GM20000 (cell line): ENCODE results near the gene PHF21A.

ENCODE experiments used
- DNase-seq: peaks from one replicate; pipeline ENCODE4 v3.0.0; 2012; ENCODE audit warnings: low spot score
- TF ChIP-seq, protein P1 (sequence below): IDR thresholded peaks from 2 replicates; pipeline ENCODE4 v1.5.1; 2012; ENCODE audit warnings: mild to moderate bottlenecking, control low read depth; ENCODE audit errors: extremely low read depth, missing control alignments

Gene PHF21A

DNA sequence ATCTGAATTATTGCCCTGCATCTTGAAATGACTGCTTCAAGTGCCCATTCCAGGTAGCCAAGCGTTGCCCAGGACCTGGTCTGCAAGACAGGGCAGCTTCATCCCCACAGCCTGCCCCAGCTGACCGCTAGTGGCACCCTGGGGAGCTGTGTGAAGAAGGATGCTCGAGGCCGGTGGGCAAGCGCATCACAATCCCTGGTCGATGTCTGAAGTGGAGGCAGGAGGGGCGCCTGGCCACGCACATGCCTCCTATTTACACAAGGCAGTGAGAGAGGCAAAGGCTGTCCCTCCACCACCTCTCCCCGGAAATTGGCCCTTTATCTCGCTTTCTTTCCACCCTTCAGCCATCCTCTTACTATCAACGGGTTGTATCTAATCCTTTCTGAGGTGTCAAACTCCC lies 28.1 kb upstream of the PHF21A start:
- TF ChIP-seq, protein P1, sequence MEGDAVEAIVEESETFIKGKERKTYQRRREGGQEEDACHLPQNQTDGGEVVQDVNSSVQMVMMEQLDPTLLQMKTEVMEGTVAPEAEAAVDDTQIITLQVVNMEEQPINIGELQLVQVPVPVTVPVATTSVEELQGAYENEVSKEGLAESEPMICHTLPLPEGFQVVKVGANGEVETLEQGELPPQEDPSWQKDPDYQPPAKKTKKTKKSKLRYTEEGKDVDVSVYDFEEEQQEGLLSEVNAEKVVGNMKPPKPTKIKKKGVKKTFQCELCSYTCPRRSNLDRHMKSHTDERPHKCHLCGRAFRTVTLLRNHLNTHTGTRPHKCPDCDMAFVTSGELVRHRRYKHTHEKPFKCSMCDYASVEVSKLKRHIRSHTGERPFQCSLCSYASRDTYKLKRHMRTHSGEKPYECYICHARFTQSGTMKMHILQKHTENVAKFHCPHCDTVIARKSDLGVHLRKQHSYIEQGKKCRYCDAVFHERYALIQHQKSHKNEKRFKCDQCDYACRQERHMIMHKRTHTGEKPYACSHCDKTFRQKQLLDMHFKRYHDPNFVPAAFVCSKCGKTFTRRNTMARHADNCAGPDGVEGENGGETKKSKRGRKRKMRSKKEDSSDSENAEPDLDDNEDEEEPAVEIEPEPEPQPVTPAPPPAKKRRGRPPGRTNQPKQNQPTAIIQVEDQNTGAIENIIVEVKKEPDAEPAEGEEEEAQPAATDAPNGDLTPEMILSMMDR, result no peak

DNA sequence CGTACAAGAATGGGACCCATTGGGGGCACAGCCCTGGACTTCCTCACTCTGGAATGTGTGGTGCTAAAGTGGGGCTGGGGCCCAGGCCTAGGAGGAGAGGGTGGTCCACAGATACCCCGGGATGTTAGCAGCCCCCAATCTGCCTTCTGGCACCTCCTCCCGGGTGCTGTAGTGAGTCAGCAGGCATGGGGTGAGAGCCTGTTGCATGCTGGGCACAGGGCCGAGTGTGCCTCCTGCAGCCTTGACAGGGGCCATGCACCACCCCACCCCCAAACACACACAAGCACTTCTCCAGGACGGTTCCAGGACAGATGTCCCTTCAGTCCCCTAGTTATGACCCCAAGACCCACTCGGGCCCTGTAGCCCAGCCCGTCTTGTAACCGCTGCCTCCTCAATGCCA lies 23.5 kb upstream of the PHF21A start:
- TF ChIP-seq, protein P1, result no peak
- no peak for DNase-seq

More for the DNA sequence above, 28.1 kb upstream of the PHF21A start:
- no peak for DNase-seq

- TF ChIP-seq, protein P1, result no peak
- no peak for DNase-seq
Measured at GRCh38 chr11:46143049-46143806, 22.0 kb upstream of the PHF21A start.

GRCh38 chr11:46142561-46142960 lies 21.3 kb upstream of the PHF21A start:
- DNase-seq, result no peak
- TF ChIP-seq, protein P1, result no peak

- TF ChIP-seq, protein P1, result no peak
- no peak for DNase-seq
Measured at GRCh38 chr11:46141597-46141996, 20.3 kb upstream of the PHF21A start.

GRCh38 chr11:46134540-46134939 lies 13.3 kb upstream of the PHF21A start:
- TF ChIP-seq, protein P1, result no peak

GRCh38 chr11:46134061-46134460 lies 12.8 kb upstream of the PHF21A start:
- no peak for DNase-seq
- TF ChIP-seq, protein P1, result no peak

More at GRCh38 chr11:46134540-46134939, 13.3 kb upstream of the PHF21A start:
- DNase-seq, result no peak
